ENCODE measurements around the gene CEP295NL.

GRCh38 chr17:78946131-78946530 is 43.1 kb upstream of the CEP295NL start:
- TF ChIP-seq CTCF (IDR thresholded peaks at IDR 0.05) = no peak
- no peak for TF ChIP-seq POLR2AphosphoS5 (IDR thresholded peaks at IDR 0.05)

Measured in esophagus muscularis mucosa (tissue), 3 donors.